Activated CD4-positive, alpha-beta T cell treated with anti-CD3 and anti-CD28 coated beads, Interleukin-2, Interleukin-6, amounts not matched to agents 100 ng/mL and 50 ng/mL, durations not matched to agents 16 hours and 8 hours (primary cell): ENCODE data around the gene PRKG1.

Experiments
- DNase-seq: peaks from one replicate; pipeline ENCODE4 v3.0.0-alpha.2; 2020

PRKG1 gene

DNA sequence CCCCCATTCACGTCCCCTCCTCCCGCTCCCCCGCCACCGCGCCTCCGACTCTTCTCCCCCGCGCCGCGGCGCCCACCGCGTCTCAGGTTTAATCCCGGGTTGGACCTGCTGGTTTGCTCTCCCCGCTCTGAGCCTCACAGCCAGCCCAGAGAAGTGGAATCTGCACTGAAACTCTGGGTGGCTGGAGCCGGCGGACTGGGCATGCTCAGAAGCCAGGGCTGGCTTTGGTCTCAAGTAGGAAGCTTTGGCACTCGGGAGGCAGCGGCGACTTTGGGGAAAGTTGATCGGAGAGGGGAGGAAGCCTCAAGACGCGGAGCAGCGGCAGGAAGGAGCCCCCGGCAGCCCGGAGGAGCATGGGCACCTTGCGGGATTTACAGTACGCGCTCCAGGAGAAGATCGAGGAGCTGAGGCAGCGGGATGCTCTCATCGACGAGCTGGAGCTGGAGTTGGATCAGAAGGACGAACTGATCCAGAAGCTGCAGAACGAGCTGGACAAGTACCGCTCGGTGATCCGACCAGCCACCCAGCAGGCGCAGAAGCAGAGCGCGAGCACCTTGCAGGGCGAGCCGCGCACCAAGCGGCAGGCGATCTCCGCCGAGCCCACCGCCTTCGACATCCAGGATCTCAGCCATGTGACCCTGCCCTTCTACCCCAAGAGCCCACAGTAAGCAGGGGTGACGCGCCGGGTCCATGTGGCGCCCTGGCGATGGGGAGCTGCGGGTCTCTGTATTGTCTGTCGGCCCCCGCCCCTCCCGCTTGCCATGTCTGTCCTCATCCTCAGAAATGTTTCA lies at the start of gene PRKG1:
TSS of gene PRKG1 (plus strand) at position 250 of the 791 bp plus-strand sequence.
- no peak for DNase-seq

GRCh38 chr10:51028420-51028819 lies 45.9 kb upstream of the PRKG1 start:
- DNase-seq, result no peak

DNA sequence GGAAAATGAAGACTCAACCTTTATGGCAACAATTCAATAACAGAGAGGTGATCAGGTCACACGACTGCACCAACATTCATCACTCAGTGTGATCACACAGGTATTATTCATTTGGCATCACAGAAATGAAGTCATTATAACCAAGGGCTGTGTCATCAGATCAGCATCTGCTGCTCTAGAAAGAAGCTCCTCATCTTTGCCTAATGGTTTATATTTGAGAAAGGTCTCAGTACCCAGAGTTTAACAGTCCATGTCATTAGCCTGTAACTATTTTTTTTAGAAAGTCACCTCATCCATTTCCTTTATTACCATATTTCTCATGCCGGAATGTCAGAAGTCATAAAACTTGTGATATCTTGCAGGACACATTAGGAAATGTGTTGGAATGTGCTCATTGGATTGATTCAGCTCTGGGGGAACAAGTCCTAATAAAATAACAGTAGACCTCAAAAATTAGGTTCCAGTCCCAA lies 45.1 kb upstream of the PRKG1 start:
- no peak for DNase-seq

DNA sequence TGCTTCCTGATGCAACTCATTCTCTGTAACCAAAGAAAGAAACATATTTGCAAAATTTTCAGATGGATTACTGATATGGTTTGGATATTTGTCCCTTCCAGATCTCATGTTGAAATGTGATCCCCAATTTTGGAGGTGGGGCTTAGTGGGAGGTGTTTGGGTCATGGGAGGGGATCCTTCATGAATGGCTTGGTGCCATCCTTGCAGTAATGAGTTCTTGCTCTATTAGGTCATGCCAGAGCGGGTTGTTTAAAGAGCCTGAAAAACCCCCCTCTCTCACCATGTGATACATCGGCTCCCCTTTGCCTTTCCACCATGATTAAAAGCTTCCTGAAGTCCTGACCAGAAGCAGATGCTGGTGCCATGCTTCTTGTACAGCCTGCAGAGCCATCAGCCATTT lies 43.8 kb upstream of the PRKG1 start:
- no peak for DNase-seq

GRCh38 chr10:51031950-51032349 lies 42.3 kb upstream of the PRKG1 start:
- DNase-seq, result no peak

DNA sequence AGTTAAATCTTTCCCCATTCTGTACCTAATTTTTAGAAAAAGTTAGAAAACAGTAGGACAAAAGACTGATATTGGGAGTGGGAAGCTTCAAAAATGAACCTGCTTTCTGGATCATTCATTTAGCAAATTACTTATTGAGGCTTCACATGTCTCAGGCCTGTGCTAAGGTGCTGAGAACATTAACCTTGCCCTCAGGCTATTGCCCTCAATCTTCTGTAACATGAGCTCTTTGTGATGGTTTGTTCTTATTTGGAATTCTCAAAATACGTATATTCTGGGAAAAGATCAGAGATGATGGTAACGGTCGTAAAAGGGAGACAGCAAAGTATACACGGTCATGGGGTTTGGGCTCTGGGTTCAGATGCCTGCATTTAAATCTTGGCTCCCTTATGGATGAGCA lies 39.5 kb upstream of the PRKG1 start:
- DNase-seq, result no peak

DNA sequence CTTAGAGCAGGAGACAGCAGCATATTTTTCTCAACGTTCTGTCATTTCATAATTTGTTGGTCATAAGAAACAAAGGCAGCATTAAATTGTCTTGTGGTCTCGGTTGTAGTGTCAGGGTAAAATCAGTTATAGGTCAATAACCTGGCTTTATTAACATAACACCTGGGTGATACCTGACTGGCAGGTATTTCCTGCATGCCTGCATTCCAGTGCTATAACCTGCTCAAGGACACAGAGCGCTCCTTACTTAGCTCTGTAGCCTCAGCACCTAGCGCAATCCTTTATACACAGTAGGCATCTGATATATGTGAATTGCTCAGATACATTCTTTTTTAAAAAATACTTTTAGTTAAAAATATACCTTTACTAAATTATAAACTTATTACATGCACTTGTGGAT lies 38.9 kb upstream of the PRKG1 start:
- DNase-seq, result no peak

DNA sequence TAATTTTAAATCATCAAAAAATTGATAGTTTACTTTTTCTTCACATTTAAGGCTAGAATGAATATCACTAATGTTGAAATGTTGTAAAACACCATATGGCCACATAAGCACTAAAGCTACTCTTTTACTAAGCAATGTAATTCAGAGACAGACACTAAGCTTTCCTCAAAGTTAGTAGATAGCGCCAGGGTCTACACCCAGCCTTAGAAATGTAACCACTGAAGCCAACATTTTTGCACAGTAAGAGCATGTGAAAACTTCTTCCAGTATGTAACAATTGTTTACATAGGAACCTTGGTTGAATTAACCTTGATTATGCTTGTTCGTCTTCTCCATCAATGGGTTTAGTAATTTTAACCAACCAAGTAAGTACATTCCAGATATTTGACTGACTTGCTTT lies 28.4 kb upstream of the PRKG1 start:
- DNase-seq, result no peak

GRCh38 chr10:51046654-51047053 lies 27.6 kb upstream of the PRKG1 start:
- DNase-seq, result no peak

DNA sequence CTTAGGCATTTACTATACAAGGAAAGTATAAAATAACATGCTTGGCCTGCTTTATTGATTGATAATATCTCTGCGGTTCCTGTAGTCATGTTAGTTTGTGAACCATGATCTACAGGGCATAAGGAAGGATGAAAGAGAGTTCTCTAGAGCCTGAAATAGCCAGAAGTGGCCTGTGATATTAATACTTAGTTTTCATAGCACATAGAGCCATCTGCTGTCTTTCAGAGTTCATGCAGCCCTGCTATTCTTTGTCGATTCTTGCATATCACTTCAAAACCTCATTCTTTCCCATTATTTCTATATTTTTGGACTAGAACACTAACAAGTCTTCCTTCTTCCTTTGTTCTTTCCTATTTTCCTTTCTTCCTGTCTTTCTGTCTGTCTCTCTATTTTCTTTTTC lies 26.4 kb upstream of the PRKG1 start:
- DNase-seq, result no peak

DNA sequence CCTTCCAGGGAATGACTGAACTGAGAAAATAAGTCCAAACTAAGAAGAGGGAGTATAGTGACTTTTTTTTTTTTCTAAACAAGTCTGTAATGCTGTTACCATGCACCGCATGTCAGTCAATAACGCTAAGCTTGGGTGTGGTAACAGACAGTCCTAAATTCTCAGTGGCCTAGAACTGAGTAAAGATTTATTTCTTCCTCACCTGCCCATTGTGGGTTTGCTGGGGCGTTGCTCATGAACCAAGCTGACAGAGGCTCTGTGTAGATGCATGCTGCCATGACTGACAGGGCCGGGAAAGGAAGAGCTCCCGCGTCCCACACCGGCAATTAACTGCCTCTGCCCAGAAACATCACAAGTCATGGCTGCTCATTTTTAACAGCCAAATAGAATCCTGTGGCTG lies 25.5 kb upstream of the PRKG1 start:
- DNase-seq, result no peak

- no peak for DNase-seq
Observed at GRCh38 chr10:51052163-51052562, 22.1 kb upstream of the PRKG1 start.

DNA sequence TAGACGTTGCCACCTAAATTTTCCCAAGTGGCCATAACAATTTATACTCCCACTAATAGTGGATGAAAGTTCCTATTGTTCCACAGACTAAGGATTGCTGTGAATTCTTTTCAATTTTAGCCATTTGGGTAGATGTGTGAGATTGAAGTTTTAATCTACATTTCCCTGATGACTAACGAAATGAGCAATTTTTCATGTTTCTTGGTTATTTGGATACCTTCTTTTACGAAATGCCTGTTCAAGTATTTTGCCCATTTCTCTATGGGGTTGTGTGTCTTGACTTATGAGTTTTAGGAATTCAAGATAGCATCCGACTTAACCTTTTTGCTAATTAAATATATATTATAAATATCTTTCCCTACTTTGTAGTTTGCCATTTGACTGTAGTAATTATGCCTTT lies 16.4 kb upstream of the PRKG1 start:
- DNase-seq, result no peak

GRCh38 chr10:51063166-51063565 lies 11.1 kb upstream of the PRKG1 start:
- no peak for DNase-seq

GRCh38 chr10:51063659-51064535 lies 10.4 kb upstream of the PRKG1 start:
- DNase-seq, result no peak

- DNase-seq, result no peak
Observed at GRCh38 chr10:51066231-51066630, 8.1 kb upstream of the PRKG1 start.

DNA sequence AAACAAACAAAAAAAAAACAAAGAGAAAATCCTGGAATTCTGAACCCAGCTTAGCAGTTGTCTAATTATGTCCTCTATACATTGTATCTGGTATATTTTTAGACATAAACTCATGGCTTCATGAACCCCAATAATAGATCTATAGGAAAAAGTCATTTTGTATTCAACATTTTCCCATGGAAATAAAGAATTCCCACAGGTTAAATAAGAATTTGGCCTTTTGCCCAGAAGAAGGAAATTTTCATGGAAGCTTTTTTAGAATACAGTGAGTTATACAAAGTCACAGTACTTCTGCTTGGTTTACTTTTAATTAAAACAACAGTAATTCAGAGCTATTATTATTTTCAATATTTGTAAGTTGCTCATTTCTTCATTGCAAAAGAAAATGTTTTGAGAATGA lies 2.1 kb upstream of the PRKG1 start:
- DNase-seq, result no peak

DNA sequence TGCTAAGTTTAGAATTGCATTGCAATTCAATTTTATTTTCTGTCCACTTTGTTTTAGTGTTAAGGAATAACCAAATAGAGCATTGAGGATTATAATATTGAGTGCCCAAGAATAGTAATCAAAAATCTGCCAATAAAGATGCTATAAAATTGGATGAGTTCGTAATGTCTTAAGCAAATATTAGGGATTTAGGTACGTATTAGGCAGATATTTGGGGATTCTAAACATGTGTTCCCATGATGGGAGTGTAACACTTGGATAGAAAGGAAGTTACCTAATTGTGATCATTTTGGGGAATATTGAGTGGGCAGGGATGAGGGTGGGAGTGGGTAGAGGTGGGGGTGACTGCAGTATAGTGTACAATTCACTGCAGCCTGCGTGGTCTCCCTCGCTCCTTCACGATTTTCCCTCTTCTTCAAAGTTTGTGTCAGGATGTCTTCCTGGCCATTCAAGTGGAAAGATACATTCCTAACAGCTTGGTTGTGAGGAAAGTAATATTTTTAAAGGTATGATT lies 1.3 kb upstream of the PRKG1 start:
- DNase-seq, result no peak

- no peak for DNase-seq
Observed at GRCh38 chr10:51073453-51074237, 642 bp upstream of the PRKG1 start.

DNA sequence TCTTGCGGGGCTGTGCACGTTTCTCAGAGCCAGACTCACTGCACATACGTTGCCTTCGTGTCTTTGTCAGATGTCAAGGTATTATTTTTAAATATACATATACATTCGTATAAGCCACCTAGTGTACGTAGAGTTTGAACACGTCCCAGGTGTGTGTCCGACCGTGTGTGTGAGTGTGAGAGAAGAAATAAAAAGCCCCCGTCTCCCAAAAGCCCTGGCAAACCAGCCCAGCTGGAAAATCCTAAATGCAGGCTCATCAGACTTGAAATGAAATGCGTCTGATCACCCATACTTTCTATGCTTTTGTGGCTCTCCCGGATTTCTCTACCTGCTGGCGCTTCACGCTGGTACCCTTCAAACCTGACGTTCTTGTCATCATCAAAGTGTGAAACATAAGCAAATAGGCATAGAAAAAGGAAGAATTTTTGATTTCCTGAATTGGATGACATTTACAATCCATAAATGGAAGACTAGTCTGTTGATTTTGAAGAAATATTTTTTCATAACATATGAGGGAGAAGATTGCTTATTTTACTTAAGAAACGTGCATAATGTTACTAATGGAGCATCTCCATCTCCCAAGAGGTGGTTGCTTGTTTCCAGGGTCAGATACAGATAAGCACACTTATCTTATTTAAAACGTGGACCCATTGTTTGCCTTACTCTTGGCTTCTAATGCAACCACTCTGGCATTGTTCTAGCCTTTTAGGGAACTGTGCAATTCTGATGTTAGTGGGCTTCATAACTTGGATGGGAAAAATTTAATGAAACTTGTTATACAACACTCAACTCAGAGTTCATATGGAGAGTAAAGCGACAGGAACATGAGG lies 971 bp downstream of the PRKG1 start:
- no peak for DNase-seq

- no peak for DNase-seq
Observed at GRCh38 chr10:51075873-51076229, 1.6 kb downstream of the PRKG1 start.

DNA sequence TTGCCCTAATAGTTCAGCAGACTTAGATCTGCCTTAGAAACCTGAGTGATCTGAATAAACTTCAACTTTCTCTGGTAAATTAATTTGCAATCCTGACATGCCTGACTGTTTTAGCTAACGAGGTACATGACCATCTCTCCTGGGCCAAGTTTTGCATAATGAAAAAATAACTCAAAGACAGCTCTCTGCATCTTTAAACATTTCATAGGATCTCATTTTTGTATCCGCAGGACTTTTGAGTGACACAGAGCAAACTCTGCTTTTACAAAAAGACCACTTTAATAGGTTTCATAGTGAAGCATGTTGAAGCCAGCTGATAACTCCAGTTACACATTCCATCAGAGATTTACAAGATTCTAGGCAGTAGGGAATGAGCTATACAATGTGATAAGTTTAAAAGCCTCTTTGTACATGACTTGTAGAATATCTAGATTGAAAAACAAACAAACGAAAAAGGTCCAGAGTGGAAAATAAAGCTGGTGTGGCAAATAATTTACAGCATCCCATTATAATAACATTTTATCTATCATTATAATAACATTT lies 2.1 kb downstream of the PRKG1 start:
- no peak for DNase-seq
